HG02588 (cell line): ENCODE measurements around the gene NEK4.
"Not testable (repeated sequence)": the region's sequence is repeated elsewhere in the genome, so short reads cannot be mapped to it uniquely, and the experiment has no call there.

ENCODE experiments used
- ATAC-seq: cut with Tn5 transposase; IDR thresholded peaks from one replicate; pipeline ENCODE4 v1.9.1; 2021; ENCODE audit warnings: mild to moderate bottlenecking, moderate library complexity; ENCODE audit not compliant: unreplicated experiment

Gene NEK4

GRCh38 chr3:52779837-52780585 lies 9.3 kb upstream of the NEK4 start:
- ATAC-seq = no peak

- peak; percentile 73 for ATAC-seq
These were observed 8.5 kb upstream of the NEK4 start for GRCh38 chr3:52779011-52779836.

GRCh38 chr3:52777959-52778805 lies 7.4 kb upstream of the NEK4 start:
- no peak for ATAC-seq

GRCh38 chr3:52777127-52777958 lies 6.6 kb upstream of the NEK4 start, which contains the start of gene ITIH1:
Gene ITIH1 (plus strand): TSS chr3:52777599. CDS start chr3:52777616, 17 bp downstream.
- no peak for ATAC-seq

- ATAC-seq = not testable (repeated sequence)
These were observed 5.7 kb upstream of the NEK4 start for GRCh38 chr3:52776486-52776885.

GRCh38 chr3:52775877-52776276 lies 5.1 kb upstream of the NEK4 start:
- no peak for ATAC-seq

- no peak for ATAC-seq
These were observed 4.4 kb upstream of the NEK4 start for GRCh38 chr3:52774901-52775864.

- ATAC-seq = no peak
These were observed 3.5 kb upstream of the NEK4 start for GRCh38 chr3:52774066-52774713.

- ATAC-seq = no peak
These were observed 2.8 kb upstream of the NEK4 start for GRCh38 chr3:52773361-52774065.

- ATAC-seq = no peak
These were observed 962 bp upstream of the NEK4 start for GRCh38 chr3:52771702-52772101.

GRCh38 chr3:52771334-52771681 lies 568 bp upstream of the NEK4 start:
- no peak for ATAC-seq

GRCh38 chr3:52769786-52770455 lies 819 bp downstream of the NEK4 start:
- no peak for ATAC-seq

GRCh38 chr3:52763466-52763865 lies 7.3 kb downstream of the NEK4 start:
- ATAC-seq = no peak

GRCh38 chr3:52756141-52756540 lies 14.6 kb downstream of the NEK4 start:
- ATAC-seq = no peak

GRCh38 chr3:52754373-52754772 lies 16.4 kb downstream of the NEK4 start:
- ATAC-seq = no peak

GRCh38 chr3:52752045-52752660 lies 18.6 kb downstream of the NEK4 start:
- ATAC-seq = no peak

GRCh38 chr3:52743721-52744120 lies 27.0 kb downstream of the NEK4 start:
- ATAC-seq = no peak
